ENCODE data around the gene SLC35F3.
"Not testable (repeated sequence)": the region's sequence is repeated elsewhere in the genome, so short reads cannot be mapped to it uniquely, and the experiment has no call there.

DNA sequence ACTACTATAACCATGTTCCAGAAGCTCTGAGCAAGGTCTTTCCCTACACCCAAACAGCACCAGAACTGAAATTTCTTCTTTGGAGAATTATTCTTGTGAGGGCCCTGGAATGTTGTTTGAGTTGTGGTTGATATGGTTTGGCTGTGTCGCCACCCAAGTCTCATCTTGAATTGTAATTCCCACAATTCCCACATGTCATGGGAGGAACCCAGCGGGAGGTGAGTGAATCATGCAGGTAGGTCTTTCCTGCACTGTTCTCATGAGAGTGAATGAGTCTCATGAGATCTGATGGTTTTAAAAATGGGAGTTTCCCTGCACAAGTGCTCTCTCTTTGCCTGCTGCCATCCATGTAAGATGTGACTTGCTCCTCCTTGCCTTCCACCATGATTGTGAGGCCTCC is 272.4 kb downstream of the SLC35F3 start:
- TF ChIP-seq, protein P1, sequence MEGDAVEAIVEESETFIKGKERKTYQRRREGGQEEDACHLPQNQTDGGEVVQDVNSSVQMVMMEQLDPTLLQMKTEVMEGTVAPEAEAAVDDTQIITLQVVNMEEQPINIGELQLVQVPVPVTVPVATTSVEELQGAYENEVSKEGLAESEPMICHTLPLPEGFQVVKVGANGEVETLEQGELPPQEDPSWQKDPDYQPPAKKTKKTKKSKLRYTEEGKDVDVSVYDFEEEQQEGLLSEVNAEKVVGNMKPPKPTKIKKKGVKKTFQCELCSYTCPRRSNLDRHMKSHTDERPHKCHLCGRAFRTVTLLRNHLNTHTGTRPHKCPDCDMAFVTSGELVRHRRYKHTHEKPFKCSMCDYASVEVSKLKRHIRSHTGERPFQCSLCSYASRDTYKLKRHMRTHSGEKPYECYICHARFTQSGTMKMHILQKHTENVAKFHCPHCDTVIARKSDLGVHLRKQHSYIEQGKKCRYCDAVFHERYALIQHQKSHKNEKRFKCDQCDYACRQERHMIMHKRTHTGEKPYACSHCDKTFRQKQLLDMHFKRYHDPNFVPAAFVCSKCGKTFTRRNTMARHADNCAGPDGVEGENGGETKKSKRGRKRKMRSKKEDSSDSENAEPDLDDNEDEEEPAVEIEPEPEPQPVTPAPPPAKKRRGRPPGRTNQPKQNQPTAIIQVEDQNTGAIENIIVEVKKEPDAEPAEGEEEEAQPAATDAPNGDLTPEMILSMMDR (IDR thresholded peaks at IDR 0.05): not testable (repeated sequence)
- TF ChIP-seq POLR2A (IDR thresholded peaks at IDR 0.05): not testable (repeated sequence)

Measured in adrenal gland (tissue), 5 donors.